Motor neuron (in vitro differentiated cells): ENCODE measurements around the gene PPP2R5C. TPM values are rescaled to one million over a fixed set of nuclear protein-coding genes. Genes with fewer than 3 reads are reported as not detected.
A peak's percentile ranks its signal among the peaks of the same experiment; 100 is the strongest.

Source experiments
- ATAC-seq, 8 experiments: fragments of 200-7000 bp; cut with Tn5 transposase; replicated peaks in 6 of 8; 2 replicates each; pipeline ENCODE4 v1.8.0; 2021; ENCODE audit warnings: mild to moderate bottlenecking in 8 of 8, moderate library complexity in 8 of 8
- H3K27ac ChIP-seq, 2 donors: fragments of 250-450 bp; sonication (Bioruptor Pico); 2 replicates each; pipeline ENCODE4 v1.9.0; 2021; ENCODE audit warnings: antibody characterized with exemption in 2 of 2, mild to moderate bottlenecking in 2 of 2, moderate library complexity in 1 of 2
- H3K4me1 ChIP-seq, 2 donors: fragments of 250-450 bp; sonication (Bioruptor Pico); replicated peaks in 1 of 2; 2 replicates each; pipeline ENCODE4 v1.6.1; 2021; ENCODE audit warnings: antibody characterized with exemption in 2 of 2, mild to moderate bottlenecking in 2 of 2, moderate library complexity in 1 of 2
- H3K4me3 ChIP-seq, 5 donors: fragments of 250-450 bp; sonication (Bioruptor Pico); 2 replicates each; pipeline ENCODE4 v1.9.0; 2021; ENCODE audit warnings: antibody characterized with exemption in 5 of 5, mild to moderate bottlenecking in 5 of 5, moderate library complexity in 4 of 5
- WGBS, 10 experiments: fragments of 450-650 bp; shearing (Covaris generic); methylation state at CpG; one replicate each; pipeline ENCODE4 v1.0.0; 2022; 5-methylcytosine and 5-hydroxymethylcytosine counted together
- in situ Hi-C, 9 experiments: fragments of 400-800 bp; cut with MboI; loops; one replicate each; pipeline ENCODE4 v1.15.0; 2021; ENCODE audit warnings: low sequenced_read_pairs in 9 of 9, low pct_unique_long_range_greater_than_20kb in 2 of 9; ENCODE audit not compliant: unreplicated experiment in 9 of 9
- total RNA-seq, 8 experiments: library from RNA; unstranded; fragments of 300-600 nt; gene quantifications; 2 replicates each; pipeline versions ENCODE4 v1.2.3 to v1.2.4, GENCODE V29; 2022

Gene PPP2R5C
- total RNA-seq, 8 experiments from 2014 or later, result 84.4 to 112 (median 94.7) TPM

GRCh38 chr14:101835566-101835965 is 74.1 kb downstream of the PPP2R5C start:
- Histone ChIP-seq H3K27ac (no peak overlapping the region), H3K4me3 (no peak overlapping the region), H3K4me1 (no peaks in the 10 kb centered on the region)
- in situ Hi-C loops, result no loop called here
- no peak for ATAC-seq
- WGBS, 10 experiments, result 57 to 100% (median 95%) methylated on average over 1 to 9 of the region's 11 CpGs; no CpG with 5 or more reads in 5 of the 10 experiments

- in situ Hi-C loops, result no loop called here
- WGBS, 10 experiments, result 75 to 100% (median 96%) methylated on average over 1 to 6 of the region's 8 CpGs; no CpG with 5 or more reads in 4 of the 10 experiments
- no peak overlapping the region for H3K4me3 ChIP-seq
- H3K27ac ChIP-seq, result no peak overlapping the region
- H3K4me1 ChIP-seq, result no peaks in the 10 kb centered on the region
- peak in 1 of 8 experiments; percentile 11 for ATAC-seq
Observed at GRCh38 chr14:101836135-101836534, 74.6 kb downstream of the PPP2R5C start.

- peak in 1 of 8 experiments; percentile 20 for ATAC-seq
- Histone ChIP-seq H3K4me3 (no peak overlapping the region), H3K27ac (no peak overlapping the region), H3K4me1 (no peaks in the 10 kb centered on the region)
- 95 to 100% (median 100%) methylated on average over 1 to 3 of the region's 5 CpGs; no CpG with 5 or more reads in 3 of the 10 experiments for WGBS, 10 experiments
- in situ Hi-C loops, result no loop called here
Observed at GRCh38 chr14:101838476-101838875, 77.0 kb downstream of the PPP2R5C start.

GRCh38 chr14:101839236-101839635 is 77.7 kb downstream of the PPP2R5C start:
- WGBS, 10 experiments, result 50 to 100% (median 91%) methylated on average over 1 to 7 of the region's 11 CpGs; no CpG with 5 or more reads in 2 of the 10 experiments
- in situ Hi-C loops, result no loop called here
- H3K4me1 ChIP-seq, result no peaks in the 10 kb centered on the region
- no peak overlapping the region for H3K27ac ChIP-seq
- ATAC-seq, result no peak
- no peak overlapping the region for H3K4me3 ChIP-seq

- Histone ChIP-seq H3K4me3 (no peak overlapping the region), H3K4me1 (no peaks in the 10 kb centered on the region), H3K27ac (no peak overlapping the region)
- in situ Hi-C loops, result no loop called here
- ATAC-seq, result no peak
- WGBS, 10 experiments, result 80 to 100% (median 100%) methylated on average over 1 to 6 of the region's 6 CpGs; no CpG with 5 or more reads in 2 of the 10 experiments
Observed at GRCh38 chr14:101839661-101840060, 78.2 kb downstream of the PPP2R5C start.

GRCh38 chr14:101840649-101841369 is 79.3 kb downstream of the PPP2R5C start:
- in situ Hi-C loops, result no loop called here
- Histone ChIP-seq H3K4me1 (no peaks in the 10 kb centered on the region), H3K4me3 (no peak overlapping the region), H3K27ac (no peak overlapping the region)
- WGBS, 10 experiments, result 35 to 100% (median 91%) methylated on average over 1 to 5 of the region's 5 CpGs; no CpG with 5 or more reads in 3 of the 10 experiments
- peak in 2 of 8 experiments; percentile 48 to 68 for ATAC-seq

- ATAC-seq, result no peak
- in situ Hi-C loops, result no loop called here
- H3K4me3 ChIP-seq, result no peak overlapping the region
- H3K4me1 ChIP-seq, result no peaks in the 10 kb centered on the region
- 80 to 100% (median 100%) methylated on average over 1 to 3 of the region's 3 CpGs; no CpG with 5 or more reads in 2 of the 10 experiments for WGBS, 10 experiments
- no peak overlapping the region for H3K27ac ChIP-seq
Observed at GRCh38 chr14:101843038-101843437, 81.5 kb downstream of the PPP2R5C start.

- in situ Hi-C loops, result no loop called here
- WGBS, 10 experiments, result 73 to 97% (median 88%) methylated on average over 3 to 7 of the region's 7 CpGs
- Histone ChIP-seq H3K27ac (no peak overlapping the region), H3K4me3 (no peak overlapping the region), H3K4me1 (no peaks in the 10 kb centered on the region)
- ATAC-seq, result no peak
Observed at GRCh38 chr14:101843665-101844064, 82.2 kb downstream of the PPP2R5C start.

- no peak overlapping the region for H3K4me3 ChIP-seq
- no peaks in the 10 kb centered on the region for H3K4me1 ChIP-seq
- in situ Hi-C loops, result no loop called here
- ATAC-seq, result no peak
- WGBS, 10 experiments, result 54 to 100% (median 83%) methylated on average over 1 to 12 of the region's 19 CpGs; no CpG with 5 or more reads in 2 of the 10 experiments
- H3K27ac ChIP-seq, result no peak overlapping the region
Observed at GRCh38 chr14:101844219-101844618, 82.7 kb downstream of the PPP2R5C start.

- in situ Hi-C loops, result no loop called here
- ATAC-seq, result no peak
- WGBS, 10 experiments, result 94 to 100% (median 96%) methylated on average over 3 of the region's 3 CpGs; no CpG with 5 or more reads in 6 of the 10 experiments
- no peaks in the 10 kb centered on the region for H3K4me1 ChIP-seq
- H3K27ac ChIP-seq, result no peak overlapping the region
- no peak overlapping the region for H3K4me3 ChIP-seq
Observed at GRCh38 chr14:101844751-101845150, 83.2 kb downstream of the PPP2R5C start.

- ATAC-seq, result no peak
- in situ Hi-C loops, result no loop called here
- no peak overlapping the region for H3K27ac ChIP-seq
- no peaks in the 10 kb centered on the region for H3K4me1 ChIP-seq
- no peak overlapping the region for H3K4me3 ChIP-seq
- WGBS, 10 experiments, result 22 to 92% (median 82%) methylated on average over 1 to 2 of the region's 2 CpGs; no CpG with 5 or more reads in 4 of the 10 experiments
Observed at GRCh38 chr14:101845496-101845895, 84.0 kb downstream of the PPP2R5C start.

- H3K27ac ChIP-seq, result no peak overlapping the region
- in situ Hi-C loops, result no loop called here
- H3K4me1 ChIP-seq, result no peaks in the 10 kb centered on the region
- no peak overlapping the region for H3K4me3 ChIP-seq
- no peak for ATAC-seq
- WGBS, 10 experiments, result 44 to 100% (median 75%) methylated on average over 1 to 9 of the region's 10 CpGs; no CpG with 5 or more reads in 1 of the 10 experiments
Observed at GRCh38 chr14:101845896-101846295, 84.4 kb downstream of the PPP2R5C start.

- 0 to 100% (median 76%) methylated on average over 2 to 10 of the region's 10 CpGs; no CpG with 5 or more reads in 1 of the 10 experiments for WGBS, 10 experiments
- in situ Hi-C loops, result no loop called here
- H3K27ac ChIP-seq, result no peak overlapping the region
- H3K4me1 ChIP-seq, result no peaks in the 10 kb centered on the region
- peak in 3 of 8 experiments; percentile 84 to 92 (median 87) for ATAC-seq
- H3K4me3 ChIP-seq, result no peak overlapping the region
Observed at GRCh38 chr14:101849125-101849524, 87.6 kb downstream of the PPP2R5C start.
